HG03571 (cell line): Measurements from ENCODE around the gene GRHL3.

Experiments
- ATAC-seq: cut with Tn5 transposase; IDR thresholded peaks from one replicate; pipeline ENCODE4 v1.9.1; 2021; ENCODE audit not compliant: unreplicated experiment

GRHL3 gene

GRCh38 chr1:24292887-24293286, 26.3 kb upstream of the GRHL3 start:
- no peak for ATAC-seq

GRCh38 chr1:24293392-24294227, 25.5 kb upstream of the GRHL3 start:
- ATAC-seq = no peak

DNA sequence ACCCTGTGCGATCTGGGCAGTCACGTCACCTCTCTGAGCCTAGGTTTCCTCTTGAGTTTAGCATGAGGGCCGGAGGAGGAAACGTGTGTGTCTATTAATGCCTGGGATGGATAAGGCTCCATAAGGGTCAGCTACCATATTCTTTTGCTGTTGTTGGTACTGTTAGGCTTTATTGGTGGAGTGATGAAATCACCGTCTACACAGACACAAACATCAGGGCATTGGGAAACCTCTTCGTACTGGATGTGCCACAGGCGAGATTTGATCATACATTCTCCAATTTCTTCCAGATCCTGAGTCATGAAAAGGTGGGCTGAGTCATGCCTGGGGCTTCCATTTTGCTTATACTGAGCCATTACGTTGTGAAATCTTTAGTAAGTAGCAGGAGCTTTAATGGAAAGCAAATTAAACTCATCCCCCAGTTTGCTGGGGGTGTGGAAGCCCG, 24.9 kb upstream of the GRHL3 start:
- no peak for ATAC-seq

DNA sequence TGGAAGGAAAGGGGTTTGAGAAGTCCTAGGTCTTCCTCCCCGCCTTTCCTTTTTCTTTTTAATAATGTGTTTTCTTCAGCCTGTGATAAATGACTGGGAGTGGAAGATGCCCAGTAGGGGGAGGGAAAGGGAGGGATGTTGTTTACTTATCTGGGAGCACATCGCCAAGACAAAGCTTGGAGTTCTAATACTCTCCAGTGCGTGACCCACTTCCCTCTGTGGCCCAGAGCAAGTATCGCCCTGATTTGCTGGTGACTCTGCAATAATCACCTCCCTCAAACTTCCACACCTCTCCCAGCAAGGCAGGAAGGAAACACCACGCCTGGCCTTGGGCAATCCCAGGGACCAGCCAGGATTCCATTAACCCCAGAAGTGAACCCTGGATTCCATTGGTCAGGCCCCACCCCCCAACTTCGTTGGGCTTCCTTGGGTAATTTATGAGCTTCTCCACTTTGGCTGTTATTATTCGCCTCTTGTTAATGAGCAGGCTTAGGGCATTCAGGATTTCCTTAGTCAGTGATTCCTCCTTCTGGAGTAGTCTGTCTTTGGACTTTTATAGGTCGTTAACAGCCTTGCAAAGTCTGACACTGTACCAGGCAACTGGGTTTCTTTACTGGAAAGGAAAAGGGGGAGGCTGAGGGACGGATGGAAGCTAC, 24.3 kb upstream of the GRHL3 start:
- no peak for ATAC-seq

DNA sequence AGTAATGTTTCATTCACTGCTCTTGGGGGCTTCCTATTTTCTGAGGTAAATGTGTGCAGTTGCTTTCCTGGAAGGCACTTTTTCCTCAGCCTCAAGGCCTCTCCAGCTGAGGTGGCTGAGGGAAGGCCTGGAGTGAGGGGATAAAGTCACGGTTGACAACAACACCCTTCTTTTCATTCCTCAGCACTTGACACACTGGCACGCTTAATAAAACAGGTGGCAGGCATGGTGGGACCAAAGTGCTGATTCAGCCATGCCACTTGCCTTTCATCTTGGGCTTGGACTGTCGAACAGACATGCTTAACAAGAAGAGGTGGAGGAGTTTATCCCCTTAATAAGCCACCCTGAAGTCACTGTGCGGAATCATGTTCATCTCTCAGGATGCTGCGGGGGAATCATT, 23.6 kb upstream of the GRHL3 start:
- ATAC-seq = no peak

DNA sequence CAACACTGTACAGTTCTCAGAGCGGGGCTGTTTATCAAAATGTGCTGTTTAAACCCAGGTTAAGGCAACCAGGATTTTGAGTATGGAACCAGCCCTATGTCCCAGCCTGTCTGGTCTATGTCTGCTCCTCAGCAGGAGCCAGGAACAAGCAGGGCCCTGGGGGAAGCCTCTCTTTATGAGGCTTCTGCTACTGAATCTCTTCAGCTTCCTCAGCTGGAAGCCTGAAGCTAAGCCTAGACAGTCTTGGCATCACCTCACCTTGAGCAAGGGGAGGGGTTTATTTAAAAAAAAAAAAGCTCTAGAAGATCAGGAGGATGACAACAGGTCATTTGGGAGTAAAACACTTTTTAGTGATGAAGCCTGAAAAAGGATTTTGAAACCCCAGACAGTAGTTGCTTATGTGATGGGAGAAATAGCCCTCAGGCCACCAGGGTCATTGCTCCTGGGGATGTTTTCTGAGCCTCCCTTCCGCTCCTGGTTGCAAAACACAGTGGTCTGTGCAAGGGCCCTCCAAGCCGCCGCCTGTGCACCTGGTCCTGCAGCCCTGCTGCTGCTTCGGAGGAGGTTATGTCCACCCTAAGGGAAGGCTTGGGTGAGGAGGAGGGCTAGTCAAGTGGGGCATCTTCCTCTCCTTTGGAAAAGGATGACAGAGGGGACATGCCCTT, 21.8 kb upstream of the GRHL3 start:
- no peak for ATAC-seq

DNA sequence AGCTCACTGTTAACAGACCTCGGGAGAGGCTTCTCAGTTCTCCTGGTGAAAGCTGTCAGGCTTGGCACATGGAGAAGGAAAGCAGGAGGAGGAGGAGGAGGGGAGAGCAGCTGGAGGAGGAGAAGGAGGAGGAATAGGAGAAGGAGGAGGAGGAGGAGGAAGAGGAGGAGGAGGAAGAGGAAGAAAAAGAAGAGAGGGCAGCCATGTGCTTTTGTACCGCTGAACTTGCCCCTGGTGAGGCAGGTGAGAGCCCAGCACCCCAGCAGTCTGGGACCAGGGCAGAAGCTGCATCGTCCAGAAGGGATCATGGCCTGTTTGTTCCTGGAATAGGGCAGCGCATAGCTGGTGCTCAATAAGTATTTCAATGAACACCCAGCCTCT, 21.3 kb upstream of the GRHL3 start:
- ATAC-seq = no peak

- no peak for ATAC-seq
Observed at GRCh38 chr1:24298606-24299005, 20.6 kb upstream of the GRHL3 start.

- ATAC-seq = no peak
Observed at GRCh38 chr1:24299901-24300300, 19.3 kb upstream of the GRHL3 start.

DNA sequence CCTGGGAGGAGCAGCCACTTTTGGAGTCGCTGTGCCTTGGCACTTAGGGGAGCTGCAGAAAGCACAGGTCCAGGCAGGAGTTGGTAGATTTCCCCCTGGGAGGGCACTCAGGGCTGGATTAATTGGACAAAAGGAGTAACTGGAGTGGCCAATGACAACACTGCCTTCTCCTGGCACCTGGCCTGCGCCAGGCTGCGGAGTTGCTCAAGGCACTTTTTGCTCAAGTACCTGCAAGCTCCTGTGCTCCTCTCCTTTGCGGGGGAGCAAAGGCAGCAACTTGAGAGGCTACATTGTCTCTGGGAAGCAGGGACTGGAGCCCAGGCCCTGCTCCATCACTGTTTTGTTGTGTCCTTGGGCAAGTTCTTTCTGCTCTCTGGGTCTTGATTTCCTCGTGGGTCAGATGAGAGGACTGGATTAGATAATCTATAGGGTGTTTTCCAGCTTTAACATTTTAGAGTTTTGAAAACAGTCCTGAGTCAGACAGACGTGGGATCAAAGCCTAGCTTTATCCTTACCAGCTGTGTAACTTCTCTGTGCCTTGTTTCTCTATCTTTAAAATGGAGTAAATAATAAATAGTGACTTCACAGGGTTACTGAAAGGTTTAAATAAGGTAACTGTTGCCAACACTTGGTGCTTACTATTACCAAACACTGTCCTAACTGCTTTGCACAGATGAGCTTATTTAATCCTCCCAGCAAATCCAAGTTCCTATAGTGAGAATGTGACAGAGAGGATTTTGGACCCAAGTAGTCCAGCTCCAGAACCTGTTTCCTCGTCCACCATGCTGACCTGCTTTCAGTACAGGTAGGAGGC, 18.0 kb upstream of the GRHL3 start:
- no peak for ATAC-seq

- ATAC-seq = no peak
Observed at GRCh38 chr1:24301785-24302175, 17.4 kb upstream of the GRHL3 start.

DNA sequence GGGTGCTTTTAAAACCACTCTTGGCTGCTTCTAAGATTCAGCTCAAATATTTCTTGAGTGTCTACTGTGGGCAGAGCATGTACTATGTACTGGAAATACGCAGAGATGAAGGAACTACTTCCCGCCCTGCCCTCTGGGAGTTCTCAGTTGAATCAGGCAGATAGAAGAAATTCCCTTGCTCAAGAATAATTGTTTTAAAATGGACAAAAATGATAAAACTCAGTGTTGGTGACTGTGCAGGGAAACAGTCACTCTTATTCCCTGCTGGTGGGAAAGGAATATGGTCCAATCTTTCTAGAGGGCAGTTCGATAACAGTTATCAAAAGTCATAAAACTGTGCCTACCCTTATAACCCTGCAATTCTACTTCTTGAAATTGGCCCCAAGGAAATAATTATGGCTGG, 16.9 kb upstream of the GRHL3 start:
- no peak for ATAC-seq

GRCh38 chr1:24303600-24303999, 15.6 kb upstream of the GRHL3 start:
- ATAC-seq = no peak

DNA sequence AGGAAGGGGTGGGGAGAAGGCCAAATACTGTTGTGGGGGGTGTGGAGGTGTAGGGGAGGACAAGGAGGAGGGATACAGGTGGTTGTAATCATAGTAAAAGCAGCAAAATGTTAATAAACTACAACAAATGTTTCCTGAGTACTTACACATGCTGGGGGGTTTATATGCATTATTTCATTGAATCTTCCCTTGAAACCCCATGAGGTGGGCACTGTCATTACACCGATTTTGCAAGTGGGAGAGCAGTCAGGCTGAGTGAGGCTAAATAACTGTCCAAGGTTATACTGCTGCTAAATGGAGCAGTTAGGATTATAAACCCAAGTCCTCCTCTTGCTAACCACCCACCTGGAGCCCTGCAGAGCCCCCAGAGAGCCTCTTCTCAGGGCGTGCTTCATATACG, 14.4 kb upstream of the GRHL3 start:
- ATAC-seq = no peak

GRCh38 chr1:24308365-24309015, 10.7 kb upstream of the GRHL3 start:
- no peak for ATAC-seq

DNA sequence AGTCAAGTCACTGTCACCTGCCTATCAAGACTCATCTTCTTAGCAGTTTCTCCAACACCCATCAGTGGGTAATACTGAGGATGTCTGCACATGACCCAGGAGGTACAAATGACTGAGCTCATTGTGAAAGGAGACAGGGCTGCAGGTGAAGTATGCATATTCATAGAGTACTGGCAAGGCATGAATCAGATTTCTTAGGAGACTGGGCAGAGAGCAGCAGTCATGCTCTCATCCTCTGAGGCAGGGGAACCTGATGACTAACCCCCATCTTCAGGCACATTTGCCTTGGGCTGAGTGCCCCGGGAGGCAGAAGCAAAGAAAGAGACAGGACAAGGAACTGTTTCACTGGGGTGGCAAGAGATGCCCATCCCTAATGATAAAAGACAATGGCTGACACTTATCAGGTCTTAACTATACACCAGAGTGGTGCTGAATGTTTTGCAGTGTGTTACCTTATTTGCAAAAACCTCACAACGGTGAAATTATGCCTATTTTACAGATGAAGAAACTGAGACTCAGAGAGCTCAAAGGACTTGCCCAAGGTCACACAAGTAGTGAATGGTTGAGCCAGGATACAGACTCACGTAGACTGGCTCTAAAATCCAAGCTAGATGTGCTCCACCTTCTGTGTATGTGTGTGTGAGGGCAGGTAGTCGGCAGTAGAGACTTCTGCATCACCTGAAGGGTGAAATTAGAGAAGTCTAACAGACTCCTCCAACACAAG, 9.2 kb upstream of the GRHL3 start:
- no peak for ATAC-seq

DNA sequence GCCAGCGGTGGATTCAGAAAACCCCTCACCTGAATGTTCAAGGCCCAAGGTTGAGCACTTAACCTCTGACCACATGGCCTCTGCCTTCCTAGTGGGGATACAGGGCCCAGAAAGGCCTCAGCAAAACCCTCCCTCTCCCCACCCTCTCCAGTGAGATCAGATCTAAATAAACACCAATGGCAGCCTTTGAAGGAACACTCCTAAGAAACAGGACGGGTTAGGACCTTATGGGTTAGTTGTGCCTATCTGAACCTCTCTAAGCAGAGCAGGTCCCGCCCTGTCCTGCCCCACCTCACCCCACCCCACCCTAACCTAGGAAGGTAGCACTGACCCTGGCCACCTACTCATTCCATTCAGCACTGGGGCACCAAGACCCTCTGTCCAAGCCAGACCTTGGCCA, 7.9 kb upstream of the GRHL3 start:
- ATAC-seq = no peak

- ATAC-seq = no peak
Observed at GRCh38 chr1:24311741-24312140, 7.4 kb upstream of the GRHL3 start.

DNA sequence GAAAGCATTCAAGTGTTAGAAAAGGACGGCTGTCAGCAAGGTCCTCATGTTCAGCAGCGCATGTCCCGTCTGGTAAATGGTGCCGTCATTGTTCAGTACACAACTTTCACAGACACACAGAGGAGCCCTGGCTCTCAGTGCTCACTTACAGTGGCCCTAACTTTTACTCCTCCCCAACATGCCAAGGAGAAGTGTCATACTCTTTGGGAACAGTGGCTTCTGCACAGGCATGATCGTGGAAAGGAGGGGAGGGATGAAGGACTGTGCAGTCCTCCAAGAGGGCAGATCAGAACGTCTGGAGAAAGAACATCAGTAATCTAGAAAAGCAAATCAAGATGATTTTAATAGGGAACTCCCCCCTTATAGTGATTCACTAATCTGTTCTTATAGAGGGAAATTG, 3.8 kb upstream of the GRHL3 start:
- no peak for ATAC-seq

- no peak for ATAC-seq
Observed at GRCh38 chr1:24316645-24317044, 2.5 kb upstream of the GRHL3 start.
